Hippocampal formation (tissue), 2 donors: Measurements from ENCODE around the gene CLDN3.
A peak's percentile ranks its signal among the peaks of the same experiment; 100 is the strongest.

Source experiments
- DNase-seq, 2 donors: peaks; one replicate each; lab custom pipeline; 2025; lab: John Stamatoyannopoulos, UW

The CLDN3 gene

DNA sequence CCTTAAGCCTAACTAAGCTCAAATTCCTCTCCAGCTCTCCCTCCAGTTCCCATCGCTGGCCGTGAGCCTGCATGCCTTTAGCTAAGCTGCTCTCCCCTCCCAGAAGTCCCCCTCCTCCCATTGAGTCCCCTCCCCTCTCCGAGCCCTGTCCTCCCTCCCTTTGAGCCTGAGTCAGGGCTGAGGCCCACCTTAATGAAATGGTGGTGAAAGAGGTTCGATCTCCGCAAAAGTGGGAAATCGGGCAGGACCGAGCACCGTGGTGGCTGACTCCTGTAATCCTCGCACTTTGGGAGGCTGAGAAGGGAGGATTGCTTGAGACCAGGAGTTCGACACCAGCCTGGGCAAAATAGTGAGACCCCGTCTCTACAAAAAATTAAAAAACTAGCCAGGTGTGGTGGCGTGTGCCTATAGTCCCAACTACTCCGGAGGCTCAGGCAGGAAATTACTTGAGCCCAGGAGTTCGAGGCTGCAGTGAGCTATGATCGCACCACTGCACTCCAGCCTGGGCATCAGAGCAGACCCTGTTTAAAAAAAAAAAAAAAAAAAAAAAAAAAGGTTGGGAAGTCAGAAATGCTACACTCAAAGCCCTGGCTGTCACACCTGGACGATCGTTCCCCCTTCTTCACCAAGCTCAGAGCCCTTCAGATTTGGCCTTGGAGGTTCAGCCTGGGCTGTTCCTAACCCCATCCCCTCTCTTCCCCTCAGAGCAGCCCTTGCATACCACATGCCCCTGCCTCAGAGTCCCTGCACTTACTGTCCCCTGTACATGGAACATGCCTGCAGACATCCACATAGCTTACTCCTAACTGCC, 995 bp upstream of the CLDN3 start:
- no peak for DNase-seq

DNA sequence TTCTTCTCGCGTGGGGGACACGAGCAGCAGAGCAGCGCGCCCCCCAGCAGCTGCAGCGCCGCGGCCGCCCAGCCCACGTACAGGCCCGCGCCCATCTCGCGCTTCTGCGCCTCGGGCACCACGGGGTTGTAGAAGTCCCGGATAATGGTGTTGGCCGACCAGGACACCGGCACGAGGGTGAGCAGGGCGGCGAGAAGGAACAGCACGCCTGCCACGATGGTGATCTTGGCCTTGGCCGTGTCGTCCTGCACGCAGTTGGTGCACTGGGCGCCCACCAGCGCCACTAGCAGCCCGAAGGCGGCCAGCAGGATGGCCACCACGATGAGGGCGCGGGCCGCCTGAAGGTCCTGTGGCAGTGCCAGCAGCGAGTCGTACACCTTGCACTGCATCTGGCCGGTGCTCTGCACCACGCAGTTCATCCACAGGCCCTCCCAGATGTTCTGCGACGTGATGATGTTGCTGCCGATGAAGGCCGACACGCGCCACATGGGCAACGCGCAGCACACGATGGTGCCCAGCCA, 529 bp downstream of the CLDN3 start:
- DNase-seq = no peak

DNA sequence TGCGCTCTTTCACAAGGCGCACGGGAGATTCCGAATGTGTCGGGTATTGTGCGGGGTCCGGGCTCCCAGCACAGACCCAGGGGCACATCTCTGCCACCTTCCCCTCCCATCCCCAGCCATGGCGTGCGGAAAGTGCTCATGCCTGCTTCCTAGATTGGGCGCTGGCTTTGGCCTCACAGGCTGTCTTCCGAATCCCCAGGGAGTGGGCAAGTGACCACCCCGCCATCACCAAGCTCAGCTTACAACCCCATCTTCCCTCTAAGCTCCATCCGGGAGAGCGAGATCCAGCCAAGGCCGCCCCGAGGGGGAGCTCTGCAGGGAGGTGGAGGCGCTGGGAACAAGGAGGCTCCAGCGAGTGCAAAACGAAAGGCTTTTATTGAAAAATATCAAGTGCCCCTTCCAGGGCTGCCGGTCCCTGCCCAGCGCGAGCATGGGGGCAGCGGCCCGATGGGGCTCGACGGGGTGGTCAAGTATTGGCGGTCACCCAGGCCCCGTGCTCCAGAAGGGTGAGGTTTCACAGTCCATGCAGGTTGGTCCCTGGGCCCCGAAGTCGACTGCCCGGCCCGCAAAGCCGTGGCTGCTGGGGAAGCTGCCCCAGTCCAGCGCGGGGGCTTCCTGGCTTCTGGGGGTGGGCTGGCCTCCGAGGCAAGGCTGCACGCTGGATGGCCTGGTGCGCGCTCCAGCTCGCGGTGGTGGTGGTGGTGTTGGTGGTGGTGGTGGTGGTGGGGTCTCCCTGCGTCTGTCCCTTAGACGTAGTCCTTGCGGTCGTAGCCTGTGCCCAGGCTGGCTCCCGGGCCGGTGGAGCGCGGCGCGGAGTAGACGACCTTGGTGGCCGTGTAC, 1.2 kb downstream of the CLDN3 start:
- DNase-seq = no peak

DNA sequence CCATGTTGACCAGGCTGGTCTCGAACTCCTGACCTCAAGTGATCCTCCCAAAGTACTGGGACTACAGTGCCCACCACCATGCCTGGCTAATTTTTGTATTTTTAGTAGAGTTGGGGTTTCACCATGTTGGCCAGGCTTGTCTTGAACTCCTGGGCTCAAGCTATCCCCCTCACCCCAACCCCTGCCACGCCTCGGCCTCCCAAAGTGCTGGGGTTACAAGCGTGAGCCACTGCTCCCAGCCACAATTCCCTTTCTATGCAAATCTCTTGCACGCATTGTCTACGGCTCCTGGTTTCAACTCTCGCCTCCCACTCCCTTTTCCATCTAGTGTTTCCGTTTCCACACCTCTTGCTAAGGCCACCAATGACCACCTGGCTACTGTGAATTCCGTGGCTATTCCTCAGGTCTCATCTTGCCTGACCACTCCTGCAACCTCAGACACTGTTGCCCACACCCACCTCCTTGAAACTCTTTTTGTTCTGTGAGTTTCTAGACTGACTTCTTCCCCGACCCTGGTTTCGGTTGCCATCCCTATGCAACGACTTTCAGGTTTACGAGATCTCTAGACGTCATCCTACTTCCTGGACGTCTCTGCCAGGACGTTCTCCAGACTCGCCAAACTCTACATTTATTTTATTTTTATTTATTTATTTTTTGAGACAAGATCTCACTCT, 3.4 kb downstream of the CLDN3 start:
- no peak for DNase-seq

DNA sequence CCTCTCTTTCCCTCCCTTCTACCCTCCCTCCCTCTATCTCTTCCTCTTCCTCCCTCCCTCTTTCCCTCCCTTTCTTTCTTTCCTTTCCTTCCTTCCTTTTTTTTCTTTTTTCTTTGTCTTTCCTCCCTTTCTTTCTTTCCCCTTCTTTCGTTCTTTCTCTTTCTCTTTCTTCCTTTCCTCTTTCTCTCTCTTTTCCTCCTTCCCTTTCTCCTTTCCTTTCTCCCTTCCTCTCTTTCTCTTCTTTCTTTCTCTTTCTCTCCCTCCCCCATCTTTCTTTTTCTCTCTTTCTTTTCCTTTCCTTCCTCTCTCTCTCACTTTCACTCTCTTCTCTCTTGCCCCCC, 7.4 kb downstream of the CLDN3 start:
- DNase-seq = no peak

DNA sequence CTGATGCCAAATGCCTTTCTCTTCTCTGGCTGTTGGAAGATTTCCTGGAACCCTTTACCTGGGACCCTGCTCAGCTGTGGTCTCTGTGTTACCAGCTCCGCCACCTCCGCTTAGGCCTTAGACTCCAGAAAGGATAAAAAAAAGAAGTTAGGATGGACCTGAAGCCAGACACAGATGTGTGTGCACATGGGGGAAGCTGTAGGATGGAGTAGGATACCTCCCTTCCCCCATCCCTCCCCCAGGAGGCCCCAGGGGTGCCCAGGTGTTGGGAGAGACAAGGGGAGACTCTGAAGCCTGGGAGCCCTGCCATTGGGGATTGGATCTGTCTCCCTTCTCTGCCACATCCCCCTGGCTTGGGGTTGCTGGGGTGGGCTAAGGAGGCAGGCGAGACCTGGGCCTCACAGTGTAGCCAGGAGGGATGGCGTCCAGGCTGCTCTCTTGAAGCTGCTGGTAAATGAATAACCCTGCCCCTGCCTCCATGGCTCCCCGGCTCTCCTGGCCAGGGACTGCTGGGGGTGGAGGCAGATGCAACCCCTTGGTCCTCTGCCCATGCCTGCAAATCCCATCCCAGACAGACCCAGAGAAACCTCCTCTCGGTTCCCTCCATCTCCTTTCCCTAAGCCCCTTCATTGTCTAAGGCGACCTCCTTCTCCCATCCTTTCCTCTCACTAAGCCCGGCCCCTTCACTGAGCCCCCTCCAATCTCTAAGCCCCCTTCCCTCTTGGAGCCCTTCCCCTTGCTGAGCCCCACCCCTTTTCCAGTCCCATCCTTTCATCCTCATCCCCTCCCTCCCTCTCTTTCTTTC, 8.0 kb downstream of the CLDN3 start:
- no peak for DNase-seq

DNA sequence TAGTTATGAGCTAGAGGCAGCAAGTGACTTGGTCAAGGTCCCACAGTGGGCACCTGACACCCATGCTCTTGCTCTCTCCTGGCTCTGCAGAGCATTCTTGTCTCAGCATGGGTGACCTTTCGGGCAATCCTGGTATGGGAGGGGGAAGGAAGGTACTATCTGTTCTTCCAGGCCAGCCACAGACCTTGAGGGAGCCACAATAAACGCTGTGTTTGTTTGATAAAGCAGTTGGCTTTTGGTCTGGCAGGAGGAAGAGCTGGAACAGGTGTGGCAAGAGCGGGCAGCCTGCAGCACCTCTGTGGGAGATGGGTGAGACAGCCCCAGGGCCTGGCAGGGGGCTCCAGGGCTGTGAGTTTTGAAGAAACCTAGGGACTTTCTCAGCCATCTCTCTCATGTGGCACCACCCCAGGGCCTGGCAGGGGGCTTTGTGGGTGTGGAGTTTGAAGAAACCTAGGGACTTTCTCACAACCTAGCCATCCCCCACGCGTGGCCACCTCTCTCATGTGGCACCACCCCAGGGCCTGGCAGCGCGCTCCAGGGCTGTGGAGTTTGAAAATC, 11.4 kb downstream of the CLDN3 start:
- no peak for DNase-seq

DNA sequence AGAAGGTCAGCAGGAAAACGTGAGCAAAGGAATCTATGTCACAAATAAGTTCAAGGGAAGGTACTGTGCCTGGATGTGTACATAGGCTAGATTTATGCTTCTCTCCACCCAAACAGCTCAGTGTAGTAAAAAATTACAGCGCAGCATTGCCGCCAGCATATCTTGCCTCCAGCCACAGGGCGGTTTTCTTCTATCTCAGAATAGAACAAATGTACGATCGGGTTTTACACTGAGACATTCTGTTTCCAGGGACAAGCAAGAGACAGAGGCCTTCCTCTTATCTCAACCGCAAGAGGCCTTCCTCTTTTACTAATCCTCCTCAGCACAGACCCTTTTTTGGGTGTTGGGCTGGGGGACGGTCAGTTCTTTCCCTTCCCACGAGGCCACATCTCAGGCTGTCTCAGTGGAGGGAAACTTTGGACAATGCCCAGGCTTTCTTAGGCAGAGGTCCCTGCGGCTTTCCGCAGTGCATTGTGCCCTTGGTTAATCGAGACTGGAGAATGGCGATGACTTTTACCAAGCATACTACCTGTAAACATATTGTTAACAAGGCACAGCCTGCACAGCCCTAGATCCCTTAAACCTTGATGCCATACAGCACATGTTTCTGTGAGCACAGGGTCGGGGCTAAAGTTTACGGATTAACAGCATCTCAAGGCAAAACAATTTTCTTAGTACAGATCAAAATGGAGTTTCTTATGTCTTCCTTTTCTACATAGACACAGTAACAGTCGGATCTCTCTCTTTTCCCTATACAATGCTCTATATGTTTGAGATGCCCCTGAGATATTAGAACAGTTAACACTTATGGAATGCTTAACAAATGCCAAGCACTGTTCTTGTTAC, 19.9 kb downstream of the CLDN3 start:
- DNase-seq = no peak

DNA sequence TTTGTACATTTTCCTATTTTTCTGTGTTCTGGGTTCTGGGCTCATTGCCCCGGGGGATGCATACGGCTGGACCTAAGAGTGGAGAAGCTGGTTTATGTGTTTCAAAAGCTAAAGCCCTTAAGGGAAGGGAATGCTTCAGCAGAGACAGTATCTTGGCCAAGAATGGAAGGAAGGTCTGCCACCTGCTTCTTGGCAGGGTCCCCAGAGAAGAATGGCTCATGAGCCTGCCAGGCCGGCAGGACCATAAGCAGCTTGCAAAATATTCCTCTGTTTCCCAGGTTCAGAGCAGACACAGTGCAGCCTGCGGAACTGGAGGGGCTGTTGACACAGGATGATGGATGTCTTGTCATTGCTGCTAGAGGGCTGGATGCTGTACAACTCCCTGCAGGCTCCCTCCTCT, 23.7 kb downstream of the CLDN3 start:
- no peak for DNase-seq

DNA sequence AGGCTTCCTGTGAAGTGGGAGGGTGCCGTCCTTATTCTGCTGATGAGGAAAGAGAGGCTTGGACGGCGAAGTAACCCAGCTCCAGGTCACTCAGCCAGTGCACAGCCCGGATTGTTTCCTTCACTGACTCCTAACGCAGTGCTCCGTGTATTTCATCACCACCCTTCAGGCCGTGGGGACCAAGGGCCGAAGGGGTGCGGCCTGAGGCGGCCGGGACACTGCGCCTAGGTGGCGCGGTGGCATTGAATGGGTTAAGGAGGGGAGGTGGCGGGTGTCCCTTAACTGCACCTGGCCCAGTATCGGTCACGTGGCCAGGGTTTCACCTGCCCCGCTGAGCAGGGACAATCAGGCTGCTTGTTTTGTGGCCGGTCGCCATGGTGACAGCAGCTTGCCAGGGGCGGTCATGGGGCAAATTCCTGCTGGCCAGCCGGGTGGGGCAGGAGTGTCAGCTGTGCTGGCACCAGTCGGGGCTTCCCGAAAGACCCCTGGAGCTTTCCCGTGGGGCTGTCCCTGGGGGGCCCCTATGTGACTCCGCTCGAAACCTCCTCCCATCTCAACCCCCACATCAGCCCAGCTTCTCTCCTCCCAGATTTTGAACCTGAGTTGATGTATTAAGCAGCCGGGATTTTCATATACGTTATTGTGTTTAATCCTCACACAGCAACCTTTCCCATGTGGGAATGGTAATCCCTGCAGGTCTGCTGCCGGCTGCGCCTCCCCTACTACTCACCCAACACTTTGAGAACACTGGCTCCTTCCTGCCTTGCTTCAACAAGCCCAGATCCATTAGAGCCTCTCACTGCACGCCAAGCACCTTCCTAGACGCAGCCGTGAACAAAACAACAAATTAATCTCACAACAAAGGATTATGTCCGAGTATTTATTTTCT, 27.1 kb downstream of the CLDN3 start:
- peak in 1 of 2 donors; percentile 33 for DNase-seq

DNA sequence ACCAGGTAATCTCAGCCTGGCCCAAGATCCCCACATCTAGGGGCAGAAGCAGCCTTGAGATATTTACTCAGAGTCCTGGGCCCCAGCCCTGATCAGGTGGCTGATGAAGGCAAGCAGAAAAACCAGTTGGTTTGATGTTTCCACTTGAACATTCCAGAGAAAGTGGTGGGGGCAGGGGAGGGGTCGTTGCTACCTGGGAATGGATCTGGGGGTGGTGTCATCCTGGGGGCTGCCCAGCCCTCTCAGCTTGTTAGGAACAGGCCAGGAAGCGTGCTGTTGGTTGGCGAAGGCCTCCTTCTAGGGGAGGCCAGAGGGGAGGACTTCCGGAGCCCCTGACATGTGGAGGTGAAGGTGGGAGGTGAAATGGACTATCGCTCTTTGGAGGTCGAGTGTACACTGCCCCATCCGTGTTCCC, 27.7 kb downstream of the CLDN3 start:
- no peak for DNase-seq

DNA sequence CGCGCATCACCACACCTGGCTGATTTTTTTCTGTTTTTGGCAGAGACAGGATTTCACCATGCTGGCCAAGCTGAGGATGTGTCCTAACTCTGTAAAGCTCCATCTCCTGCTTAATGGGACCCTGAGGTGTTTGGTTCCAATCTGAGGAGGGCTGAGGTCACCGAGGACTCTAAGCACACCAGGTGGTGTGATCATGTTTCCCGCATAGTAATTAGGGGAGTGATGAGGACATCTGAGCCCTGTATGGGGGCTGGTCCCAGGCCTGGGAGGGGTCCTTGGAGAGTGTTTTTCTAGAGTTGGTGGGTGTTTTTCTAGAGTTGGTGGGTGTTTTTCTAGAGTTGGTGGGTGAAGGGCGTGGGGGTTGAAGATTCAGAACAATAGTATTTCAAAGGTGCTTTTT, 28.5 kb downstream of the CLDN3 start:
- DNase-seq = no peak

DNA sequence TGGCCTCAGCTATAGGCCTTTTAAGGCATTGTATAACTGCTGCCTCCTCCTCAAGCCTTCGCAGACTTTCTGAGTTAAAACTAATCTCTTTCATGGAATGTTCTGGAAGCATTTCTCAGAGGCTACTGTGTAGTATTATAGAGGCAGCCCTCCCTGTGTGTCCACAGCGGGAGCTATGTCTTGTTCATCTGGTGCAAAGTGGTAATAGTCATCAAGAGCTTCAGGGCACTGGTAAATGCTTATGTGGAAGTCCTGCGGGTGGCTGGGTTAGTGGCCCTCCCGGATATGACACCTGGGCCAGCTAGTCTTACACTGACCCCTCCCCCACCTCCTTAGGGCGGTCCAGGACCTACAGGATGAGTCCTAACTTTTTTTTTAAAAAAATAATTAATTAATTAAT, 29.3 kb downstream of the CLDN3 start:
- DNase-seq = no peak

DNA sequence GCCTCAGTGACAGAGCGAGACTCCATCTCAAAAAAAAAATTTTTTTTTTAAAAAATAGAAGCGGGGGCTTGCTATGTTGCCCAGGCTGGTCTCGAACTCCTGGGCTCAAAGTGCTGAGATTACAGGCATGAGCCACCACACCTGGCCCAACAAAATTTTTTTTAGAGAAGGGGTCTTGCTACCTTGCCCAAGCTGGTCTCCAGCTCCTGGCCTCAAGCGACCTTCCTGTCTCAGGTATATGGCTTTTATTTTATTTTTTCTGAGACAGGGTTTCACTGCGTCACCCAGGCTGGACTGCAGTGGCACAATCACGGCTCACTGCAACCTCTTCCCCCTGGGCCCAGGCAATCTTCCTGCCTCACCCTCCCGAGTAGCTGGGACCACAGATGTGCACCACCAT, 29.9 kb downstream of the CLDN3 start:
- DNase-seq = no peak

DNA sequence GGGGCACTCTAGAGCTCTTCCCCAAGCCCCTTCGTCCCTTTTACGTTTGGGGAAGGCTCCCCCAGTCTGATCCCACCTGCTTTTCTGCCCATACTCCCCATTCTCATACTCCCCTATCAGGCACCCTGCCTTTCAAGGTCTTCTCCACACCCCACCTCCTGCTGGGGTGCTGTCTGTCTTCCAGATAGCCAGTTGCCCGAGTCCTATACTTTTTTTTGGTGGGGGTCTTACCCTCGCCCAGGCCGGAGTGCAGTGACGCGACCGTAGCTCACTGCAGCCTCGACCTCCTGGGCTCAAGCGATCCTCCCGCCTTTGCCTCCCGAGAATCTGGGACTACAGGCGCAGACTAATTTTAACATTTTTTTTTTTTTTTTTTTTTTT, 30.7 kb downstream of the CLDN3 start:
- no peak for DNase-seq

DNA sequence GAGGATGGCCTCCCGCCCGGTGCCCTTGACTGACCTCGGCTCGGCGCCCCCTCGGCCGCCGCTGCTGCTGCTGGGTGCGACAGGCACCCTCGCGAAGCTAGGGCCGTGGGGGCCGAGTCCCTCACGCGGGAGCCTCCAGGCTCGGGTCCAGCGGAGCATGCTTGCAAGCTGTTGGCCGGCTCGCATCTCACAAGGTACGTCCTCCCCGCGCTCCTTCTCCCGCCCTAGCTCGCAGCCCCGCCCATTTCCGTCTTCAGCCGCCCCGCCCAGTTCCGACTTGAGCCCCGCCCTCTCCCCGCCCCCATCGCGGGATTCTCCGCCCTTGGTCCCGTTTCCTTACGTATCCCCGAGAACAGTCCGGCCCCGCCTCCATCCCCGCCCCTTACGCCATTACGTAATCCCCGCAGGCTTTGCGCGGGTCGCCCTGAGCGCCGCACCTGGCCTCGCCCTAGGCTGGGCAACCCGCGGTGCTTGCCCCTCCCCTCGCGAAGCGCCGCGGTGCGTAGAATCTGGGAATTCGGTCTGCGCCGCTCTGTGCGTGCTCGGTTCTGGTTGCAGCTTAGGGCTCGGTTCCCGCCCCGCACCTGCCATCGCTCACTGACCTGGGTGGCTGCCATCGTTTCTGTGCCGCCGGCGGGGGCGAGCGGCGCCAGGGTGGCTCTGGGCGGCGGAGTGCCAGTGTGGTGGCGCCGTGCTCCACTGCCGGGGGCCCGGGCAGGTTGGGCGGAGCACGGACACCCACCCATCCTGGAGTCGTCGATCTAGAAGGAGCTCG, 31.3 kb downstream of the CLDN3 start, which contains the start of gene ABHD11:
Gene ABHD11 (minus strand): TSS at position 191 of the 775 bp plus-strand sequence. CDS start 32 bp downstream, at position 159.
- DNase-seq = peak; percentile 96 to 97

DNA sequence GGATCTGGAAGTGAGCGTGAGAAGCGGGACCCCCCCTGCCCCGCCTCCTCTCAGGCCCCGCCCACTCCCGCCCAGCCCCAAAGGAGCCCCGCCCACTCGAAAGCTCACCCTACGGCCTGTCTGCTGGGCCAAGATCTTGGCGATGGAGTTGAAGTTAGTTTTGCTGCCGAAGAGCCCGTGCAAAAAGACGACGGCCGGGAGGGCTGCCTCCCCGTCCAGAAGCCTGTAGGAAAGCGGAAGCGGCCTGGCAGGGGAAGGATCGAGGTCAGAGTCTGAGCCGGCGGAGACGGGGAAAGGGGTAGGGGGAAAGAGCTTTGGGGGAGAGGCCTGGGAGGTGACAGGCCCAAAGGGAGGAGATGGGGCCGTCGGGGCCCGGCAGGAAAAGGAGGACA, 31.9 kb downstream of the CLDN3 start:
- DNase-seq = peak; percentile 24 to 32

DNA sequence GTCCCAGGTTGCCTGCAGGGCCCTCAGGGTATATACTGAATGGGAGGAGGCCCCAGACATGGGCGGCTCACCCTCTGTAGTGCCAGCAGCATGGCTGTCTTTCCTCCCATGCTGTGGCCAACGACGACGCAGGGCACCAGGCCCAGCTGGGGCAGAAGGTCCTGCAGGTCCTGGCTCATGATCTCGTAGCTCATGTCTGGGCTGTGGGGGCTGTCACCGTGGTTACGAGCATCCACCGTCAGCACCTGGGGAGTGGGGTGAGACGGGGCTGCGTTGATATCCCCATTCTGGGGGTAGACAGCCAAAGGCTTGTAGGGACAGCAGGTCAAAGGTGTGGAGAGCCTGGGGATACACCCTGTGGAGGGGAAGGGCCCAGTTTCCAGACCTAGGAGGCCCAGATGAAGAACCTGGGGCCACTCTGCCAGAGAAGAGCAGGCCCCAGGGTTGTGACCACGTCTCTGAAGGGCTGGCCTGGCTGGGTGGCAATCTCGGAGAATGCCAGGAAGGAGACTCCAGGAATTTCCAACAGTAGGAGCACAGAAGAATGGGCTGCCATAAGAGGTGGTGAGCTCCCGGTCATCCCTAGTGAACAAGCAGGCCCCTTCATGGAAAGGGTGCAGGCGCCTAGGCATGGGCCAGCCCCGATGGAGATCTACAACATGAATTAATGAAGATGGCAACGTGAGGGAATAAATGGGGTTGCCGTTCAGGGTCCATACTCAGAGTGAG, 32.4 kb downstream of the CLDN3 start:
- DNase-seq = no peak
